ENCODE results near the gene ALDOB. TPM values are rescaled to one million over a fixed set of nuclear protein-coding genes. Genes with fewer than 3 reads are reported as not detected.

Gene ALDOB
- total RNA-seq, 1 experiment from 2014 or later = not detected

DNA sequence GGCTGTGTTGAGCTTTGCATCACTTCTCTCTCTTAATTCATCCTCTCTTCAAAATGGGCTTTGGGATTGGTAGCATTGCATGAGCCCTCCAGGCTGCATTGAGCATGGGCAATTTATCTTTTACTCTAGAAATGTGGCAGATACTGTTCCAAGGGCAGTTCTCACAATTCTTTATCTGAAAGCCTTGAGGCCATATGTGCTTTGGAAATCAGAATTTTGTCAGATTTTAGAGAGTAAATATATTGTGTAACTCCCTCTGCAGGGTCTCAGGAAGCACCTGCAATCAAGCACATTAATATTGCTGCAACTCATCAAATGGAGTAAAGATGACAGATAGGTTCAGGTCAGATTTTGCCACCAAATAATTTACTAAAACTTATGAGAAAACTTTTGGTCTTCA lies 17.6 kb downstream of the ALDOB start:
- no peak overlapping the region for H2BK15ac ChIP-seq (ENCODE audit: low read depth, low read length)
- H3K23me2 ChIP-seq (ENCODE audit: insufficient read length, low read depth, low read length, poor library complexity, severe bottlenecking) = no peaks in the 10 kb centered on the region
- H4K91ac ChIP-seq (ENCODE audit: insufficient read length, low read depth, low read length) = no peak overlapping the region
- Mint-ChIP-seq H3K4me3 (no peak overlapping the region), H3K27ac (no peak overlapping the region), H3K36me3 (ENCODE audit: insufficient read depth in 1 of 3, low read depth in 3 of 3) (peaks cover 0 to 4% (median 2%) of the 10 kb centered on the region in 3 experiments; a peak in 3 of 7 replicates), H3K4me1 (peaks cover 2 to 4% of the 10 kb centered on the region in 2 experiments; a peak in 3 of 4 replicates), H3K27me3 (ENCODE audit: low read depth) (peaks cover 7% of the 10 kb centered on the region), H3K9me3 (peaks cover 0 to 7% of the 10 kb centered on the region in 2 experiments; a peak in 4 of 5 replicates)
- H3K18ac ChIP-seq (ENCODE audit: insufficient read length, low read depth, low read length) = no peak overlapping the region
- DNase-seq = no peak
- no peak overlapping the region for H3T11ph ChIP-seq (ENCODE audit: low read length)
- H2BK5ac ChIP-seq (ENCODE audit: insufficient read length, low read length) = no peak overlapping the region
- H3K4me2 ChIP-seq (ENCODE audit: insufficient read depth, insufficient read length, low read length) = no peak overlapping the region
- H3K4ac ChIP-seq (ENCODE audit: low read depth, low read length) = no peak overlapping the region
- H3K23ac ChIP-seq (ENCODE audit: insufficient read length, low read depth, low read length) = no peak overlapping the region
- no peaks in the 10 kb centered on the region for H3K27me3 ChIP-seq (ENCODE audit: insufficient read depth, low read length)
- H4K20me1 ChIP-seq (ENCODE audit: control insufficient read depth, insufficient read depth, insufficient read length) = no peaks in the 10 kb centered on the region
- H4K8ac ChIP-seq (replicated peaks; ENCODE audit: insufficient read length, low read depth, low read length) = no peak overlapping the region
- no peak overlapping the region for H2BK12ac ChIP-seq (ENCODE audit: insufficient read length, low read depth, low read length)
- no peak overlapping the region for H2BK120ac ChIP-seq (ENCODE audit: low read depth, low read length, poor library complexity, severe bottlenecking)
- H3K56ac ChIP-seq (ENCODE audit: insufficient read length, low read depth, low read length) = no peak overlapping the region
- H3K27ac ChIP-seq (ENCODE audit: insufficient read length, low read depth, low read length) = no peak overlapping the region
- no peaks in the 10 kb centered on the region for H3K79me2 ChIP-seq (ENCODE audit: insufficient read depth, low read length)
- no peak overlapping the region for H3K14ac ChIP-seq (ENCODE audit: insufficient read depth, low read length)
- TF ChIP-seq, protein P1, sequence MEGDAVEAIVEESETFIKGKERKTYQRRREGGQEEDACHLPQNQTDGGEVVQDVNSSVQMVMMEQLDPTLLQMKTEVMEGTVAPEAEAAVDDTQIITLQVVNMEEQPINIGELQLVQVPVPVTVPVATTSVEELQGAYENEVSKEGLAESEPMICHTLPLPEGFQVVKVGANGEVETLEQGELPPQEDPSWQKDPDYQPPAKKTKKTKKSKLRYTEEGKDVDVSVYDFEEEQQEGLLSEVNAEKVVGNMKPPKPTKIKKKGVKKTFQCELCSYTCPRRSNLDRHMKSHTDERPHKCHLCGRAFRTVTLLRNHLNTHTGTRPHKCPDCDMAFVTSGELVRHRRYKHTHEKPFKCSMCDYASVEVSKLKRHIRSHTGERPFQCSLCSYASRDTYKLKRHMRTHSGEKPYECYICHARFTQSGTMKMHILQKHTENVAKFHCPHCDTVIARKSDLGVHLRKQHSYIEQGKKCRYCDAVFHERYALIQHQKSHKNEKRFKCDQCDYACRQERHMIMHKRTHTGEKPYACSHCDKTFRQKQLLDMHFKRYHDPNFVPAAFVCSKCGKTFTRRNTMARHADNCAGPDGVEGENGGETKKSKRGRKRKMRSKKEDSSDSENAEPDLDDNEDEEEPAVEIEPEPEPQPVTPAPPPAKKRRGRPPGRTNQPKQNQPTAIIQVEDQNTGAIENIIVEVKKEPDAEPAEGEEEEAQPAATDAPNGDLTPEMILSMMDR (conservative IDR thresholded peaks at IDR 0.05) = no peak
- H2AK5ac ChIP-seq (ENCODE audit: insufficient read length, low read length) = no peak overlapping the region
- H3K9ac ChIP-seq (ENCODE audit: extremely low read depth, insufficient read length, low read length) = no peak overlapping the region
- H3K4me1 ChIP-seq (ENCODE audit: insufficient read depth, low read length) = no peaks in the 10 kb centered on the region
- H4K5ac ChIP-seq (ENCODE audit: insufficient read length, low read depth, low read length) = no peak overlapping the region
- H3K79me1 ChIP-seq (ENCODE audit: insufficient read depth, low read depth, low read length, poor library complexity, severe bottlenecking) = no peaks in the 10 kb centered on the region
- no peaks in the 10 kb centered on the region for H3K9me3 ChIP-seq (ENCODE audit: control insufficient read depth, low read depth, low read length)
- no peak overlapping the region for H2BK20ac ChIP-seq (ENCODE audit: low read depth, low read length, poor library complexity, severe bottlenecking)
- no peak overlapping the region for H2AFZ ChIP-seq (ENCODE audit: low read length)
